ENCODE measurements around the gene HECTD2.
"Not testable (repeated sequence)": the region's sequence is repeated elsewhere in the genome, so short reads cannot be mapped to it uniquely, and the experiment has no call there.

Gene HECTD2

DNA sequence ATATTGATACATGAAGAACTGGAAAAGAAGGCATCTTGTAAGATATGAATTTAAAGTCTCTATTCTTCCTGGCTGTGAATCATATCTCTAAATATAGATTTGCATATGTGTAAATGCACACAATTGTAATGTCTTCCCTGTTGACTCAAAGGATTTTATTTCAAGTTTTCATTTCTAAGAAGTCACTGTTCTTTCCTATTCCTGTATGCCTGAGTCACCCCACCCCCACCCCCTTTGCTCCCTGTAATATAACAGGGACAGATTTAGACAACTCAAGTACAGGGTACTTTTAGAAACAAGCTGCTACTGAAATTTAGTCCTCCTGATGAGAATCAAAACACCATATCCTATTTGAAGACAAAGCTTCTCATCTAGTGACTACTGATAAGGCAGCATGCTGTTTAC, 43.0 kb upstream of the HECTD2 start:
- Histone ChIP-seq H3K4me1 (ENCODE audit: insufficient read depth, low read length, poor library complexity, severe bottlenecking) (no peaks in the 10 kb centered on the region), H3K9me2 (replicated peaks; ENCODE audit: low read depth, low read length) (no peaks in the 10 kb centered on the region), H3K27me3 (ENCODE audit: insufficient read depth, low read length, poor library complexity, severe bottlenecking) (no peaks in the 10 kb centered on the region), H3K36me3 (ENCODE audit: insufficient read depth, low read length) (no peaks in the 10 kb centered on the region), H3K79me2 (ENCODE audit: insufficient read depth, low read length) (no peaks in the 10 kb centered on the region), H3F3A (ENCODE audit: low read depth) (no peaks in the 10 kb centered on the region), H3K9me3 (ENCODE audit: insufficient read depth, low read depth, low read length) (no peaks in the 10 kb centered on the region), H3K9ac (ENCODE audit: low read depth, low read length, poor library complexity, severe bottlenecking) (no peak overlapping the region), H3K4me2 (ENCODE audit: low read depth, low read length, poor library complexity, severe bottlenecking) (no peak overlapping the region), H2AFZ (ENCODE audit: low read length) (no peak overlapping the region), H3K4me3 (ENCODE audit: low read length, poor library complexity, severe bottlenecking) (no peak overlapping the region), H4K20me1 (ENCODE audit: insufficient read depth, low read length, poor library complexity, severe bottlenecking) (no peaks in the 10 kb centered on the region)
- no peak for TF ChIP-seq EZH2phosphoT487 (IDR thresholded peaks at IDR 0.05; ENCODE audit: borderline replicate concordance)
- TF ChIP-seq, protein P1, sequence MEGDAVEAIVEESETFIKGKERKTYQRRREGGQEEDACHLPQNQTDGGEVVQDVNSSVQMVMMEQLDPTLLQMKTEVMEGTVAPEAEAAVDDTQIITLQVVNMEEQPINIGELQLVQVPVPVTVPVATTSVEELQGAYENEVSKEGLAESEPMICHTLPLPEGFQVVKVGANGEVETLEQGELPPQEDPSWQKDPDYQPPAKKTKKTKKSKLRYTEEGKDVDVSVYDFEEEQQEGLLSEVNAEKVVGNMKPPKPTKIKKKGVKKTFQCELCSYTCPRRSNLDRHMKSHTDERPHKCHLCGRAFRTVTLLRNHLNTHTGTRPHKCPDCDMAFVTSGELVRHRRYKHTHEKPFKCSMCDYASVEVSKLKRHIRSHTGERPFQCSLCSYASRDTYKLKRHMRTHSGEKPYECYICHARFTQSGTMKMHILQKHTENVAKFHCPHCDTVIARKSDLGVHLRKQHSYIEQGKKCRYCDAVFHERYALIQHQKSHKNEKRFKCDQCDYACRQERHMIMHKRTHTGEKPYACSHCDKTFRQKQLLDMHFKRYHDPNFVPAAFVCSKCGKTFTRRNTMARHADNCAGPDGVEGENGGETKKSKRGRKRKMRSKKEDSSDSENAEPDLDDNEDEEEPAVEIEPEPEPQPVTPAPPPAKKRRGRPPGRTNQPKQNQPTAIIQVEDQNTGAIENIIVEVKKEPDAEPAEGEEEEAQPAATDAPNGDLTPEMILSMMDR (conservative IDR thresholded peaks at IDR 0.05; ENCODE audit: low read length) = no peak

DNA sequence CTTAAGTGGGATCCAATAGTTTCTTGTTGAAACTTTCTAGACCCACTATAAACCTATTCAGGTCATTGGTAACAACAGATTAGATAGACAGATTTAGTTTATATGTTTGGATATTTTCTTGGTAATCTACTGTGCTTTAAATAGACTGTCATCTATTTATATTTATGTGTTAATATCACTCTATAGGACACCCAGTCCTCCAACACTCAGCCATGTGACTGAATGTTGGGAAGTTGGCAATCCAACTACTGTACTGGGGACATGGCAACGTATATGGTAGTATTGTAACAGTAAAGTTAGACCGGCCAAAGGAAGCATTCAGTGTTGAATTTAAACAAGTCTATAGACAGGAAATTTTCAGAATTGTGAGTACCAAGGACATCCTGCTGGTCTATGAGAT, 42.6 kb upstream of the HECTD2 start:
- H3K79me2 ChIP-seq (ENCODE audit: insufficient read depth, low read length) = no peaks in the 10 kb centered on the region
- H3K4me1 ChIP-seq (ENCODE audit: insufficient read depth, low read length, poor library complexity, severe bottlenecking) = no peaks in the 10 kb centered on the region
- H3K36me3 ChIP-seq (ENCODE audit: insufficient read depth, low read length) = no peaks in the 10 kb centered on the region
- no peaks in the 10 kb centered on the region for H3K9me3 ChIP-seq (ENCODE audit: insufficient read depth, low read depth, low read length)
- H3K9ac ChIP-seq (ENCODE audit: low read depth, low read length, poor library complexity, severe bottlenecking) = no peak overlapping the region
- TF ChIP-seq, protein P1 (conservative IDR thresholded peaks at IDR 0.05; ENCODE audit: low read length) = no peak
- no peak for TF ChIP-seq EZH2phosphoT487 (IDR thresholded peaks at IDR 0.05; ENCODE audit: borderline replicate concordance)
- no peaks in the 10 kb centered on the region for H4K20me1 ChIP-seq (ENCODE audit: insufficient read depth, low read length, poor library complexity, severe bottlenecking)
- H3F3A ChIP-seq (ENCODE audit: low read depth) = no peaks in the 10 kb centered on the region
- no peak overlapping the region for H3K4me3 ChIP-seq (ENCODE audit: low read length, poor library complexity, severe bottlenecking)
- no peak overlapping the region for H3K4me2 ChIP-seq (ENCODE audit: low read depth, low read length, poor library complexity, severe bottlenecking)
- no peak overlapping the region for H2AFZ ChIP-seq (ENCODE audit: low read length)
- no peaks in the 10 kb centered on the region for H3K27me3 ChIP-seq (ENCODE audit: insufficient read depth, low read length, poor library complexity, severe bottlenecking)
- no peaks in the 10 kb centered on the region for H3K9me2 ChIP-seq (replicated peaks; ENCODE audit: low read depth, low read length)

DNA sequence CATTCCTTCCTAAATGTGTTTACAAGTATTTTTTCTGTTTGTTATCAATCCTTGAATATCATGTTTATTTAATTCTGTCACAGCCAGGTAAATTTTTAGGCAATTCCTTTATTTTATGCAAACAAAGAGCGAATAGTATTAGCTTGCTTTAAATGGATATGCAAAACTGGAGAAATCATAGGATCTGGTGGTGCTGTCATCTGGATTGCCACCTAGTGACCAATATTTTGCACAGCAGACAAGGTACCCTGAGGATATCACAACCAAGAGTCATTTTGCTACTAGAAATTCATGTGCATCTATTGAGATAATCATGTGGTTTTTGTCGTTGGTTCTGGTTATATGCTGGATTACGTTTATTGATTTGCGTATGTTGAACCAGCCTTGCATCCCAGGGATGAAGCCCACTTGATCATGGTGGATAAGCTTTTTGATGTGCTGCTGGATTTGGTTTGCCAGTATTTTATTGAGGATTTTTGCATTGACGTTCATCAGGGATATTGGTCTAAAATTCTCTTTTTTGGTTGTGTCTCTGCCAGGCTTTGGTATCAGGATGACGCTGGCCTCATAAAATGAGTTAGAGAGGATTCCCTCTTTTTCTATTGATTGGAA, 40.1 kb upstream of the HECTD2 start:
- not testable (repeated sequence) for H3K27me3 ChIP-seq (ENCODE audit: insufficient read depth, low read length, poor library complexity, severe bottlenecking); H3K4me2 ChIP-seq (ENCODE audit: low read depth, low read length, poor library complexity, severe bottlenecking); H3K9me3 ChIP-seq (ENCODE audit: insufficient read depth, low read depth, low read length); H4K20me1 ChIP-seq (ENCODE audit: insufficient read depth, low read length, poor library complexity, severe bottlenecking); H2AFZ ChIP-seq (ENCODE audit: low read length); H3K9ac ChIP-seq (ENCODE audit: low read depth, low read length, poor library complexity, severe bottlenecking); H3K4me1 ChIP-seq (ENCODE audit: insufficient read depth, low read length, poor library complexity, severe bottlenecking); H3K4me3 ChIP-seq (ENCODE audit: low read length, poor library complexity, severe bottlenecking); H3K36me3 ChIP-seq (ENCODE audit: insufficient read depth, low read length); H3K79me2 ChIP-seq (ENCODE audit: insufficient read depth, low read length); H3F3A ChIP-seq (ENCODE audit: low read depth); H3K9me2 ChIP-seq (replicated peaks; ENCODE audit: low read depth, low read length)
- TF ChIP-seq, protein P1 (conservative IDR thresholded peaks at IDR 0.05; ENCODE audit: low read length) = peak; percentile 64
